Breast epithelium (tissue), 4 donors: Measurements from ENCODE around the gene EFNA2. TPM values are rescaled to one million over a fixed set of nuclear protein-coding genes. Genes with fewer than 3 reads are reported as not detected.
A peak's percentile ranks its signal among the peaks of the same experiment; 100 is the strongest.

ENCODE experiments used
- DNase-seq, 2 donors: peaks; one replicate each; pipeline ENCODE4 v3.0.0-alpha.2; 2019; ENCODE audit warnings: low spot score in 2 of 2
- H3K27ac ChIP-seq, 2 donors: fragments of 200-600 bp; sonication (generic) in 1 of 2; one replicate each; pipeline ENCODE4 v1.5.1; 2016 to 2019; ENCODE audit warnings: mild to moderate bottlenecking in 1 of 2
- H3K27me3 ChIP-seq, 2 donors: fragments of 200-600 bp; sonication (generic) in 1 of 2; one replicate each; pipeline versions ENCODE4 v1.5.1 to v1.6.0; 2017 to 2019; ENCODE audit warnings: control low read depth in 1 of 2, mild to moderate bottlenecking in 1 of 2
- H3K36me3 ChIP-seq: fragments of 200-600 bp; one replicate; pipeline ENCODE4 v1.5.1; 2019
- H3K4me1 ChIP-seq, 2 donors: fragments of 200-600 bp; sonication (generic); one replicate each; pipeline ENCODE4 v1.5.1; 2016 to 2019; ENCODE audit warnings: control low read depth in 1 of 2
- H3K4me3 ChIP-seq, 3 donors: fragments of 200-600 bp; sonication (generic); 1 replicate in 2 of 3; 2 replicates in 1 of 3; pipeline ENCODE4 v1.5.1; 2016 to 2019; ENCODE audit warnings: mild to moderate bottlenecking in 3 of 3, moderate library complexity in 2 of 3
- H3K9me3 ChIP-seq, 2 donors: fragments of 200-600 bp; sonication (generic) in 1 of 2; one replicate each; pipeline ENCODE4 v1.5.1; 2016 to 2019; ENCODE audit warnings: control low read depth in 1 of 2
- POLR2A ChIP-seq: fragments of 450-650 bp; IDR thresholded peaks from one replicate; pipeline ENCODE4 v1.6.1; 2016; ENCODE audit warnings: antibody characterized with exemption, mild to moderate bottlenecking, moderate library complexity
- POLR2AphosphoS5 ChIP-seq, 3 donors: sonication (generic); formaldehyde crosslinking; IDR thresholded peaks; one replicate each; pipeline ENCODE4 v1.6.1; 2017; ENCODE audit warnings: antibody characterized with exemption in 3 of 3
- intact Hi-C: fragments of 100-400 bp; cut with DNase I; formaldehyde crosslinking; loops from one replicate; pipeline ENCODE4 v1.15.1; 2023; ENCODE audit warnings: low total_unique reads
- total RNA-seq, 3 donors: library from RNA; depleted of rRNA; stranded (reverse); fragments of >200 nt; gene quantifications; one replicate each; pipeline ENCODE4 v1.1.0, GENCODE V29; 2016
- TF ChIP-seq, protein P1 (sequence below), 3 donors: fragments of 450-650 bp; IDR thresholded peaks; one replicate each; pipeline ENCODE4 v1.5.1; 2016 to 2017; ENCODE audit warnings: antibody characterized with exemption in 3 of 3, mild to moderate bottlenecking in 3 of 3, moderate library complexity in 3 of 3

EFNA2 gene
- total RNA-seq, 3 donors from 2014 or later, result 0.66 TPM; not detected in 2

DNA sequence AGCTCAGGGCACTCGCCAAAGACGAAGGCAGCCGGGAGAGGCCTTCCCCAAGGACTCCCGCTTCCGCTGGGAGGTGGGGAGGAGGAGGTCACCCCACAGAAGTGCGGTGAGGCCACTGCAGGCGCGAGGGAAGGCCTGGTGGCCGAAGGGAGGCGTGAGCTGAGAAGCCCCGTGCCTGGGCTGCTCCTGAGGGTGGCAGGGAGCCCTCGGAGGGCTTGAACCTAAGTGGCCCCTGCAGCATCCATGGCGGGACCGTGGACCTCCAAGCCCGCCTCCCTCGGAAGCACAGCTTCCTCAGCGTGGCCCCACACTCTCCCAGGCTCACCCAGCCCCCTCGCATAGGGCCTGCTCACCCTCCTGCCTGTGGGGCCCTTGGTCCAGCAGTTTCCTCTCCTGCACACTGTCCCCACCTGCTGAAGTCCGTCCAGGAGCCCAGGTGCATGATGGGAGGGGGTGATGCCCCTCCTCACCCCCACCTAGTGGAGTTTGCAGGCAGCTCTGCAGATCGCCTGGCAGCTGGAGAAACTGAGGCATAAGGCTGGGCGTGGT, 25.9 kb downstream of the EFNA2 start:
- TF ChIP-seq POLR2AphosphoS5 (IDR thresholded peaks at IDR 0.05) (no peak), POLR2A (no peak)
- TF ChIP-seq, protein P1, sequence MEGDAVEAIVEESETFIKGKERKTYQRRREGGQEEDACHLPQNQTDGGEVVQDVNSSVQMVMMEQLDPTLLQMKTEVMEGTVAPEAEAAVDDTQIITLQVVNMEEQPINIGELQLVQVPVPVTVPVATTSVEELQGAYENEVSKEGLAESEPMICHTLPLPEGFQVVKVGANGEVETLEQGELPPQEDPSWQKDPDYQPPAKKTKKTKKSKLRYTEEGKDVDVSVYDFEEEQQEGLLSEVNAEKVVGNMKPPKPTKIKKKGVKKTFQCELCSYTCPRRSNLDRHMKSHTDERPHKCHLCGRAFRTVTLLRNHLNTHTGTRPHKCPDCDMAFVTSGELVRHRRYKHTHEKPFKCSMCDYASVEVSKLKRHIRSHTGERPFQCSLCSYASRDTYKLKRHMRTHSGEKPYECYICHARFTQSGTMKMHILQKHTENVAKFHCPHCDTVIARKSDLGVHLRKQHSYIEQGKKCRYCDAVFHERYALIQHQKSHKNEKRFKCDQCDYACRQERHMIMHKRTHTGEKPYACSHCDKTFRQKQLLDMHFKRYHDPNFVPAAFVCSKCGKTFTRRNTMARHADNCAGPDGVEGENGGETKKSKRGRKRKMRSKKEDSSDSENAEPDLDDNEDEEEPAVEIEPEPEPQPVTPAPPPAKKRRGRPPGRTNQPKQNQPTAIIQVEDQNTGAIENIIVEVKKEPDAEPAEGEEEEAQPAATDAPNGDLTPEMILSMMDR (IDR thresholded peaks at IDR 0.05), result no peak
- no peak for DNase-seq
- peaks cover 0 to 58% of the 10 kb centered on the region in 2 donors for H3K27me3 ChIP-seq

DNA sequence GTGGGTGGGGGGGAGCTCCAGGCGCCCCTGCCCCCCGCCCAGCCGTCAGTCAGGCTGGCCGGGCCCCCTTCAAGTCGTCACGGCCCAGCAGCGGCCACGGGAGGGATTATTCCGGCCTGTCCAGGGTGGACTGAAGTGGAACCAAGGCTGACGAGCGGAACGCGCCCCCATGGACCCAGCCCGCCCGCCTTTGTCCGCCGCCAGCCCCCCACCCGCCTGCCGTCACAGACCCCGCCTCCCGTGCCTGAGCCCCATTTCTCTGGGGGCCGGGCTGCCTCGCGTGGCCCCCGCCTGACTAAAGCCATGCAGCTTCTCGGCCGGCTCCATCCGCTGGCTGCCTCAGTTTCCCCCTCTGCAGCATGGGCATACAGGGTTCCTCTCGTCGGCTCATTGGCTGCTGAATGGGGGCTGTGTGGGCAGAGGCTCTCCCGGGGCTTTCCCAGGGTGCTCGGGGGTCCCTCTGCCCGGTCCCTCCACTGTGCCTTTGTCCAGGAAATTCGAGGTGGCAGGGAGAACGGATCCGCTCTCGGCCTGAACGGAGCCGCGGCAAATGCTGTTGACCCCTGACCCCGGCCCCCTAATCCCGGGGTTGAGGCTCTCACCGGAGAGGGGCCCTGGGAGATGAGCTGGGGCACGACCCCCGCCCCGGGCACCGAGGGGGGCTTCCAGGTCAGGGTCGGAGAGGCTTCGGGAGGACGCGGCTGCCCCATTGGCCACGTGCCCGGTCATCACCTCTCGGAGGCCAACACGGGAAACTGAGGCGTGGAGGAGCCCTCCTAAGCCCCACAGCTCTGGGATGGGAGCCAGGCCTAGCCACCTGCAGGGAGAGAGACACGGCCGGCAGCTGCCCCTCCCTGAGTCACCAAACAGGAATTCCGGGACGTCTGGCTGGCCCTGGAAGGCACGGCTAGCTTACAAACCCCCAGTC, 27.4 kb downstream of the EFNA2 start:
- Histone ChIP-seq H3K4me1 (peaks cover 0 to 3% of the 10 kb centered on the region in 2 donors), H3K36me3 (no peaks in the 10 kb centered on the region), H3K9me3 (no peaks in the 10 kb centered on the region), H3K27me3 (peaks cover 0 to 65% of the 10 kb centered on the region in 2 donors), H3K27ac (no peak overlapping the region), H3K4me3 (no peak overlapping the region)
- no peak for DNase-seq
- intact Hi-C loops, result no loop called here
- TF ChIP-seq POLR2A, result no peak
- TF ChIP-seq POLR2AphosphoS5 (IDR thresholded peaks at IDR 0.05), result no peak
- TF ChIP-seq, protein P1 (IDR thresholded peaks at IDR 0.05), result no peak

More for the DNA sequence above, 25.9 kb downstream of the EFNA2 start:
- Histone ChIP-seq H3K9me3 (no peaks in the 10 kb centered on the region), H3K27ac (no peak overlapping the region), H3K4me1 (peaks cover 0 to 3% of the 10 kb centered on the region in 2 donors), H3K4me3 (no peak overlapping the region), H3K36me3 (no peaks in the 10 kb centered on the region)
- intact Hi-C loops, result no loop called here

DNA sequence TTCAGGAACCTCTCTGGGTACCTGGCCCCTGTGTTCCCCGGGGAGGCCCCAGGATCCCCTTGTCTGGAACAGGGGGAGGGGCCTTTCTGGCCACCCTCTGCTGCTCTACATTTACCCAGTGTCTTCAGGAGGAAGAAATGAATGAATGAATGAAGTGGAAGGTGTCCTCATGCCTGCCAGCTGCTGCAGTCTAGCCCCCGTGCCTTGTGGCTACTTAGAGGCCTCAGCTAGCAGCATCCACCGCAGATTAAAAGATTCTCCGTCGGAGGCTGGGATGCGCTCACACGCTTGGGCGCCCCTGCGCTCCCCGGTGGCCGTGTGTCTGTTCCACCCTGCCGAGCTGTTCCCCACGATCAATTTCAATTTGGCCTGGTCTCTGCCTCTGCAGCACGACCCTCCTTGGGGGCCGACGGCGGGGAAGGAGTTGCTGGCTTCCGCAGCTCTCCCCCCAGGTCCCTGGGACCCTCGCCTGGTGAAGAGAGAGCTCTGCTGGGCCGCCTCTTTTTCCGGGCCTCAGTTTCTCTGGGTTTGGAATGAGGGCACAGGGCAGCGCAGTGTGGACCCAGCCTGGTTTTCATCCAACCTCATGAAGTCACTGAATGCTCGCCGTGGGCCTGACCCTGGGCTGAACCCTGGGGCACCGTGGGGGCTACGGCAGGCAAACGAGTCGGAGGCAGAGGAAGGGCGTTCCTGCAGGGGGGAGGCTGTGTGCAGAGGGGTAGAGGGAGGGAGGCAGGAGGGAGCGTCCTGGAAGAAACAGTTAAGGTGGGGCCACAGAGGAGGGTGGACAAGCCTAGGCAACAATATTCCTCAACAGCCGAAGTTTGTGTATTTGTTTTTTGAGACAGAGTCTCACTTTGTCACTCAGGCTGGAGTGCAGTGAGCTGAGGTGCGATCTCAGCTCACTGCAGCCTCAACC, 28.3 kb downstream of the EFNA2 start:
- no peaks in the 10 kb centered on the region for H3K36me3 ChIP-seq
- intact Hi-C loops, result no loop called here

DNA sequence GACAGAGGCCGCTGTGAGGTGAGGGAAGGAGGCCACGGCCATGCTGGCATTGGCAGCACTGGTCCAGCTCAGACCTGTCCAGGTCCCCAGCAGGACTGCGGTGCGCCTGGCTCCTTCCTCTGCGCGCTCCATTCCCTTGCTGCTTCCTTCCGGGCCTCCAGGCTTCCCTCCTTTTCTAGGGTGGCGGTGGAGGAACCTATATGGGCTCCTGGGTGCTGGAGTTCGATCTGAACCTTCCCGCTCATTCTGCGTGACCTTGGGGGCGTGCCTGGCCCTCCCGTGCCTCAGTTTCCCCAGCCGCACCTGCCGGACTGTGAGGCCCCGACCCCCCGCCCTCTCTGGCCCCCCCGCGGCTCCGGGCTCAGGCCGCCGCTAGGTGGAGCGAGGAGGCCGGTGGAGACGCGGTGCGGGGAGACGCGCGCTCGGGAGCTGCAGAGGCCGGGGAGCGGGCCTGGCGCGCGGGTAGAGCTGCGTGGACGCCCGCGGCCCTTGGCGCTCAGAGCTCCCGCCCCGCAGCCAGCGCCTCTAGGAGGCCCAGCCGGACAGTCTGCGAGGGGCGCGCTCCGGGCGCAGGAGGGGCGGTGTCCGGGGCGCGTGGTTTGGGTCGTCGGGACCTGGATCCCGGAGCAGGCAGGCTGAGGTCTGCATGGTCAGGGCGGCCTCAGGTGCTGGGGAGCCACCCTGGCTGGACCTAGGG, 29.9 kb downstream of the EFNA2 start:
- no peak overlapping the region for H3K27ac ChIP-seq
- no peaks in the 10 kb centered on the region for H3K36me3 ChIP-seq
- DNase-seq, result peak in 1 of 2 donors; percentile 22
- TF ChIP-seq, protein P1 (IDR thresholded peaks at IDR 0.05), result peak in 2 of 3 donors; percentile 54 to 61
- TF ChIP-seq POLR2AphosphoS5 (IDR thresholded peaks at IDR 0.05), result no peak
- peaks cover 0 to 59% of the 10 kb centered on the region in 2 donors for H3K27me3 ChIP-seq
- H3K9me3 ChIP-seq, result no peaks in the 10 kb centered on the region
- intact Hi-C loops, result no loop called here
- peak overlapping the region in 2 of 3 donors; percentile 36 to 64 for H3K4me3 ChIP-seq
- H3K4me1 ChIP-seq, result peaks cover 0 to 3% of the 10 kb centered on the region in 2 donors

More for the DNA sequence above, 28.3 kb downstream of the EFNA2 start:
- H3K27me3 ChIP-seq, result peaks cover 0 to 71% of the 10 kb centered on the region in 2 donors
- DNase-seq, result no peak
- H3K27ac ChIP-seq, result no peak overlapping the region
- no peaks in the 10 kb centered on the region for H3K9me3 ChIP-seq
- H3K4me1 ChIP-seq, result peaks cover 0 to 3% of the 10 kb centered on the region in 2 donors
- no peak overlapping the region for H3K4me3 ChIP-seq
- no peak for TF ChIP-seq POLR2A
- TF ChIP-seq POLR2AphosphoS5 (IDR thresholded peaks at IDR 0.05), result no peak
- TF ChIP-seq, protein P1 (IDR thresholded peaks at IDR 0.05), result no peak
